GM18858 (cell line): ENCODE measurements around the gene SLC39A3.

Experiments
- ATAC-seq: cut with Tn5 transposase; IDR thresholded peaks from one replicate; pipeline ENCODE4 v1.9.1; 2021; ENCODE audit not compliant: unreplicated experiment

Gene SLC39A3

GRCh38 chr19:2769218-2769617, 29.4 kb upstream of the SLC39A3 start:
- no peak for ATAC-seq

- ATAC-seq, result no peak
Observed at GRCh38 chr19:2768365-2769132, 28.7 kb upstream of the SLC39A3 start.

GRCh38 chr19:2767688-2768087, 27.9 kb upstream of the SLC39A3 start:
- ATAC-seq, result no peak

- no peak for ATAC-seq
Observed at GRCh38 chr19:2766594-2767372, 27.0 kb upstream of the SLC39A3 start.

GRCh38 chr19:2765376-2765775, 25.6 kb upstream of the SLC39A3 start:
- no peak for ATAC-seq

GRCh38 chr19:2764945-2765344, 25.1 kb upstream of the SLC39A3 start:
- ATAC-seq, result no peak

- ATAC-seq, result no peak
Observed at GRCh38 chr19:2763687-2764086, 23.9 kb upstream of the SLC39A3 start.

GRCh38 chr19:2762783-2763496, 23.1 kb upstream of the SLC39A3 start:
- no peak for ATAC-seq

- ATAC-seq, result no peak
Observed at GRCh38 chr19:2761876-2762782, 22.3 kb upstream of the SLC39A3 start.

- no peak for ATAC-seq
Observed at GRCh38 chr19:2761309-2761677, 21.5 kb upstream of the SLC39A3 start.

- ATAC-seq, result no peak
Observed at GRCh38 chr19:2759965-2760364, 20.1 kb upstream of the SLC39A3 start.

GRCh38 chr19:2759362-2759761, 19.5 kb upstream of the SLC39A3 start:
- ATAC-seq, result no peak

GRCh38 chr19:2758601-2759313, 18.9 kb upstream of the SLC39A3 start:
- no peak for ATAC-seq

- no peak for ATAC-seq
Observed at GRCh38 chr19:2756921-2757881, 17.4 kb upstream of the SLC39A3 start.

- no peak for ATAC-seq
Observed at GRCh38 chr19:2756477-2756876, 16.7 kb upstream of the SLC39A3 start.

GRCh38 chr19:2755811-2756210, 16.0 kb upstream of the SLC39A3 start:
- no peak for ATAC-seq

GRCh38 chr19:2755448-2755705, 15.6 kb upstream of the SLC39A3 start:
- no peak for ATAC-seq

- no peak for ATAC-seq
Observed at GRCh38 chr19:2754659-2755447, 15.0 kb upstream of the SLC39A3 start.

GRCh38 chr19:2751438-2751830, 11.6 kb upstream of the SLC39A3 start:
- ATAC-seq, result no peak
